HepG2 (cell line): ENCODE results near the gene HECTD1. TPM values are rescaled to one million over a fixed set of nuclear protein-coding genes. Genes with fewer than 3 reads are reported as not detected.
A peak's percentile ranks its signal among the peaks of the same experiment; 100 is the strongest.

Experiments
- CENPT ChIP-seq: sonication (generic); formaldehyde crosslinking; IDR thresholded peaks from 2 replicates; pipeline ENCODE4 v1.8.0; 2022; ENCODE audit warnings: low read depth, mild to moderate bottlenecking, moderate library complexity, missing genetic modification reagents
- EZH2 ChIP-seq: conservative IDR thresholded peaks from 2 replicates; pipeline ENCODE4 v1.6.1; 2012; ENCODE audit warnings: mild to moderate bottlenecking, low read depth, low read length, moderate library complexity
- FOXK1 ChIP-seq: sonication (generic); formaldehyde crosslinking; IDR thresholded peaks from 2 replicates; pipeline ENCODE4 v1.4.0; 2020; ENCODE audit warnings: low read depth, missing genetic modification reagents, borderline replicate concordance
- FOXP4 ChIP-seq: sonication (generic); formaldehyde crosslinking; IDR thresholded peaks from 2 replicates; pipeline ENCODE4 v1.4.0; 2020; ENCODE audit warnings: missing genetic modification reagents
- GABPB1 ChIP-seq: IDR thresholded peaks from 2 replicates; pipeline ENCODE4 v1.6.1; 2016; ENCODE audit warnings: mild to moderate bottlenecking, missing genetic modification reagents, moderate library complexity, missing compliant biosample characterization
- GATAD2A ChIP-seq: IDR thresholded peaks from 2 replicates; pipeline ENCODE4 v1.6.1; 2016
- IRF2 ChIP-seq: IDR thresholded peaks from 2 replicates; pipeline ENCODE4 v1.6.1; 2018; ENCODE audit warnings: missing genetic modification reagents, missing compliant biosample characterization
- MIER3 ChIP-seq: IDR thresholded peaks from 2 replicates; pipeline ENCODE4 v1.6.1; 2016; ENCODE audit warnings: missing compliant biosample characterization, borderline replicate concordance
- MNT ChIP-seq: fragments of 450-650 bp; IDR thresholded peaks from 2 replicates; pipeline ENCODE4 v1.6.1; 2016
- NR2F6 ChIP-seq, 2 experiments: IDR thresholded peaks; 2 replicates each; pipeline ENCODE4 v1.6.1; 2016; ENCODE audit warnings: antibody characterized with exemption in 1 of 2, mild to moderate bottlenecking in 1 of 2
- SIX1 ChIP-seq: sonication (generic); formaldehyde crosslinking; IDR thresholded peaks from 2 replicates; pipeline ENCODE4 v1.4.0; 2020; ENCODE audit warnings: missing genetic modification reagents, borderline replicate concordance
- SRY ChIP-seq: sonication (generic); formaldehyde crosslinking; IDR thresholded peaks from 2 replicates; pipeline ENCODE4 v1.8.0; 2022; ENCODE audit warnings: mild to moderate bottlenecking, missing genetic modification reagents
- TBX3 ChIP-seq: fragments of 450-650 bp; IDR thresholded peaks from 2 replicates; pipeline ENCODE4 v1.6.1; 2017; ENCODE audit warnings: antibody characterized with exemption, mild to moderate bottlenecking, inconsistent platforms, borderline replicate concordance
- TEAD3 ChIP-seq: optimal IDR thresholded peaks from 2 replicates; pipeline ENCODE3; 2016; ENCODE audit warnings: borderline replicate concordance
- XBP1 ChIP-seq: sonication (generic); formaldehyde crosslinking; IDR thresholded peaks from 2 replicates; pipeline ENCODE4 v1.5.0; 2020; ENCODE audit warnings: missing genetic modification reagents
- YEATS4 ChIP-seq: sonication (generic); formaldehyde crosslinking; IDR thresholded peaks from 2 replicates; pipeline ENCODE4 v1.4.0; 2020; ENCODE audit warnings: missing genetic modification reagents, borderline replicate concordance
- ZBTB39 ChIP-seq: sonication (generic); formaldehyde crosslinking; IDR thresholded peaks from 2 replicates; pipeline ENCODE4 v1.5.0; 2020; ENCODE audit warnings: missing genetic modification reagents
- ZBTB7B ChIP-seq: sonication (generic); formaldehyde crosslinking; IDR thresholded peaks from 2 replicates; pipeline ENCODE4 v1.4.0; 2020; ENCODE audit warnings: missing genetic modification reagents
- ZNF30 ChIP-seq: sonication (generic); formaldehyde crosslinking; IDR thresholded peaks from 2 replicates; pipeline ENCODE4 v1.5.0; 2020; ENCODE audit warnings: mild to moderate bottlenecking, missing genetic modification reagents
- ZNF350 ChIP-seq: sonication (generic); formaldehyde crosslinking; IDR thresholded peaks from 2 replicates; pipeline ENCODE4 v1.4.0; 2020; ENCODE audit warnings: mild to moderate bottlenecking, low read depth, missing genetic modification reagents, borderline replicate concordance
- ZNF652 ChIP-seq: IDR thresholded peaks from 2 replicates; pipeline ENCODE4 v1.6.1; 2016; ENCODE audit warnings: low read depth, borderline replicate concordance
- polyA plus RNA-seq, 8 experiments: library from polyadenylated mRNA; depleted of rRNA in 3 of 8; stranded (reverse) in 7 of 8; unstranded in 1 of 8; fragments of >200 nt; fragmentation: Illumina TruSeq in 4 of 8; extraction: Trizol in 4 of 8; gene quantifications; 2 replicates each; pipeline versions ENCODE4 v1.2.1 to v1.2.3, GENCODE V29; 2011 to 2016; ENCODE audit warnings: low read depth in 4 of 8, missing spikeins in 1 of 8, mixed read lengths in 1 of 8; ENCODE audit not compliant: insufficient read depth in 1 of 8
- total RNA-seq, 5 experiments: library from RNA; depleted of rRNA; stranded (reverse); fragments of >200 nt; fragmentation: Illumina TruSeq; extraction: Trizol; gene quantifications; 2 replicates each; pipeline ENCODE4 v1.2.3, GENCODE V29; 2016; ENCODE audit warnings: low read depth in 1 of 5

HECTD1 gene
- total and polyA plus RNA-seq, 2 of the 13 experiments (the other 11 are each of a cell fraction or from before 2014, with no cell fraction given): 312 to 560 TPM

GRCh38 chr14:31127690-31128089 lies 79.9 kb downstream of the HECTD1 start (continued):
- TF ChIP-seq FOXP4 (peak; percentile 84), FOXK1 (CRISPR knock-in tag) (peak; percentile 95; the same call in 1 of the 2 replicates), MIER3 (peak; percentile 56; the same call in 1 of the 2 replicates), ZNF350 (CRISPR knock-in tag) (no peak), SIX1 (CRISPR knock-in tag) (no peak), TEAD3 (peak; percentile 68), MNT (no peak), ZNF652 (peak; percentile 89), ZBTB7B (no peak), ZNF30 (CRISPR knock-in tag) (no peak), ZBTB39 (CRISPR knock-in tag) (peak; percentile 86; the same call in 1 of the 2 replicates), NR2F6 (IDR thresholded peaks at IDR 0.05) (no peak), NR2F6 (CRISPR knock-in tag; IDR thresholded peaks at IDR 0.05) (peak; percentile 55), IRF2 (peak; percentile 67; the same call in 1 of the 2 replicates), CENPT (CRISPR knock-in tag) (no peak), GATAD2A (peak; percentile 38; the same call in 1 of the 2 replicates), YEATS4 (0 out of 2 replicates have a peak, but pooled peaks have one; percentile 33), TBX3 (peak; percentile 61; the same call in 1 of the 2 replicates), EZH2 (no peak), XBP1 (0 out of 2 replicates have a peak, but pooled peaks have one; percentile 57), GABPB1 (no peak), SRY (no peak)
